ENCODE data around the gene ARID5A. TPM values are rescaled to one million over a fixed set of nuclear protein-coding genes. Genes with fewer than 3 reads are reported as not detected.

ARID5A gene
- total RNA-seq, 4 donors from 2014 or later: 9.8 to 113 (median 18.1) TPM

GRCh38 chr2:96514521-96514920 is 22.0 kb upstream of the ARID5A start:
- Histone ChIP-seq H3K4me1 (no peaks in the 10 kb centered on the region), H3K36me3 (no peaks in the 10 kb centered on the region), H3K9me3 (peaks cover 0 to 5% of the 10 kb centered on the region in 2 donors), H3K4me3 (no peak overlapping the region), H3K27me3 (no peaks in the 10 kb centered on the region), H3K27ac (no peak overlapping the region)
- WGBS, 2 donors (ENCODE audit: low coverage in 1 of 2): 85 to 92% methylated on average over 4 to 6 of the region's 6 CpGs
- in situ Hi-C loops (cut with MboI; ENCODE audit: low pct_ligation_motif_present in 1 of 4, low pct_unique_long_range_greater_than_20kb in 1 of 4, low sequenced_read_pairs in 3 of 4) (loop anchor here in 2 of 4 donors (10.0 to 25.0 kb wide), 3 partner anchors 110 to 502 kb away; partner anchors contain the start of gene SNRNP200 (in 1 of the 2)), intact Hi-C loops (cut with DNase I; ENCODE audit: low total_unique reads) (no loop called here)
- no peak for TF ChIP-seq POLR2A (IDR thresholded peaks at IDR 0.05)
- no peak for DNase-seq

- no peak overlapping the region for H3K27ac ChIP-seq
- H3K4me3 ChIP-seq: no peak overlapping the region
- no peaks in the 10 kb centered on the region for H3K36me3 ChIP-seq
- H3K9me3 ChIP-seq: peaks cover 0 to 5% of the 10 kb centered on the region in 2 donors
- DNase-seq: no peak
- no peaks in the 10 kb centered on the region for H3K4me1 ChIP-seq
- intact Hi-C loops (cut with DNase I; ENCODE audit: low total_unique reads) (no loop called here), in situ Hi-C loops (cut with MboI; ENCODE audit: low pct_ligation_motif_present in 1 of 4, low pct_unique_long_range_greater_than_20kb in 1 of 4, low sequenced_read_pairs in 3 of 4) (loop anchor here in 2 of 4 donors (10.0 to 25.0 kb wide), 3 partner anchors 112 to 505 kb away; partner anchors contain the start of gene SNRNP200 (in 1 of the 2))
- TF ChIP-seq EP300 (IDR thresholded peaks at IDR 0.05; ENCODE audit: low read depth) (no peak), CTCF (IDR thresholded peaks at IDR 0.05) (no peak), POLR2A (IDR thresholded peaks at IDR 0.05) (no peak), POLR2AphosphoS5 (IDR thresholded peaks at IDR 0.05) (no peak)
- no peaks in the 10 kb centered on the region for H3K27me3 ChIP-seq
- WGBS, 2 donors (ENCODE audit: low coverage in 1 of 2): 92% methylated on average over 1 of the region's 1 CpG; no CpG with 5 or more reads in 1 of the 2 donors
Observed at GRCh38 chr2:96517079-96517478, 19.5 kb upstream of the ARID5A start.

- H3K27me3 ChIP-seq: no peaks in the 10 kb centered on the region
- no peak overlapping the region for H3K27ac ChIP-seq
- WGBS, 2 donors (ENCODE audit: low coverage in 1 of 2): 87 to 89% methylated on average over 4 of the region's 4 CpGs
- H3K36me3 ChIP-seq: no peaks in the 10 kb centered on the region
- peaks cover 0 to 5% of the 10 kb centered on the region in 2 donors for H3K9me3 ChIP-seq
- no peak for TF ChIP-seq CTCF (IDR thresholded peaks at IDR 0.05)
- no peak for TF ChIP-seq POLR2A (IDR thresholded peaks at IDR 0.05)
- no peak for TF ChIP-seq EP300 (IDR thresholded peaks at IDR 0.05; ENCODE audit: low read depth)
- no peak for TF ChIP-seq POLR2AphosphoS5 (IDR thresholded peaks at IDR 0.05)
- no peak for DNase-seq
- in situ Hi-C loops (cut with MboI; ENCODE audit: low pct_ligation_motif_present in 1 of 4, low pct_unique_long_range_greater_than_20kb in 1 of 4, low sequenced_read_pairs in 3 of 4) (loop anchor here in 1 of 4 donors (25.0 kb wide), 2 partner anchors 208 to 508 kb away; partner anchors contain the start of gene SNRNP200), intact Hi-C loops (cut with DNase I; ENCODE audit: low total_unique reads) (no loop called here)
- peaks cover 0 to 7% (median 0%) of the 10 kb centered on the region in 4 donors for H3K4me1 ChIP-seq
- no peak overlapping the region for H3K4me3 ChIP-seq
Observed at GRCh38 chr2:96520231-96520630, 16.3 kb upstream of the ARID5A start.

- H3K9me3 ChIP-seq: peaks cover 0 to 5% of the 10 kb centered on the region in 2 donors
- no peak overlapping the region for H3K4me3 ChIP-seq
- no peak for TF ChIP-seq CTCF (IDR thresholded peaks at IDR 0.05)
- TF ChIP-seq POLR2AphosphoS5 (IDR thresholded peaks at IDR 0.05): no peak
- no peak for TF ChIP-seq POLR2A (IDR thresholded peaks at IDR 0.05)
- no peak for TF ChIP-seq EP300 (IDR thresholded peaks at IDR 0.05; ENCODE audit: low read depth)
- no peak for DNase-seq
- H3K4me1 ChIP-seq: peaks cover 0 to 7% (median 0%) of the 10 kb centered on the region in 4 donors
- in situ Hi-C loops (cut with MboI; ENCODE audit: low pct_ligation_motif_present in 1 of 4, low pct_unique_long_range_greater_than_20kb in 1 of 4, low sequenced_read_pairs in 3 of 4) (loop anchor here in 1 of 4 donors (25.0 kb wide), 2 partner anchors 208 to 508 kb away; partner anchors contain the start of gene SNRNP200), intact Hi-C loops (cut with DNase I; ENCODE audit: low total_unique reads) (no loop called here)
- H3K27me3 ChIP-seq: no peaks in the 10 kb centered on the region
- WGBS, 2 donors (ENCODE audit: low coverage in 1 of 2): 63 to 71% methylated on average over 3 of the region's 3 CpGs
- no peak overlapping the region for H3K27ac ChIP-seq
- H3K36me3 ChIP-seq: no peaks in the 10 kb centered on the region
Observed at GRCh38 chr2:96520697-96521096, 15.9 kb upstream of the ARID5A start.
